Measurements from ENCODE around the gene CEPT1.

The CEPT1 gene

GRCh38 chr1:111205714-111206050 is 65.7 kb downstream of the CEPT1 start:
- TF ChIP-seq ELF4 (IDR thresholded peaks at IDR 0.05): no peak
- POLR2A ChIA-PET: no interaction called here
- DNase-seq (ENCODE audit: extremely low spot score): no peak
- CTCF ChIA-PET: no interaction called here

- no peak for DNase-seq (ENCODE audit: extremely low spot score)
- CTCF ChIA-PET: no interaction called here
Observed at GRCh38 chr1:111208921-111209320, 68.9 kb downstream of the CEPT1 start.

GRCh38 chr1:111209622-111210021 is 69.6 kb downstream of the CEPT1 start:
- POLR2A ChIA-PET: no interaction called here
- TF ChIP-seq L3MBTL2 (conservative IDR thresholded peaks at IDR 0.05): no peak
- no peak for TF ChIP-seq PKNOX1 (IDR thresholded peaks at IDR 0.05)
- TF ChIP-seq NFRKB (IDR thresholded peaks at IDR 0.05): no peak
- no peak for TF ChIP-seq ARNT (IDR thresholded peaks at IDR 0.05)
- TF ChIP-seq TARDBP (IDR thresholded peaks at IDR 0.05): no peak
- no peak for TF ChIP-seq ELF4 (IDR thresholded peaks at IDR 0.05)
- no peak for TF ChIP-seq HDGF (IDR thresholded peaks at IDR 0.05; ENCODE audit: borderline replicate concordance)
- no peak for TF ChIP-seq LEF1 (IDR thresholded peaks at IDR 0.05; ENCODE audit: borderline replicate concordance)
- no peak for TF ChIP-seq SUZ12 (IDR thresholded peaks at IDR 0.05)
- TF ChIP-seq ZNF384 (IDR thresholded peaks at IDR 0.05): no peak
- no peak for TF ChIP-seq FOXA1 (IDR thresholded peaks at IDR 0.05)
- no peak for TF ChIP-seq BHLHE40 (IDR thresholded peaks at IDR 0.05; ENCODE audit: borderline replicate concordance)
- TF ChIP-seq FOXM1 (IDR thresholded peaks at IDR 0.05; ENCODE audit: borderline replicate concordance): no peak
- TF ChIP-seq SP1 (IDR thresholded peaks at IDR 0.05): no peak
- no peak for TF ChIP-seq CTBP1 (IDR thresholded peaks at IDR 0.05; ENCODE audit: borderline replicate concordance)
- no peak for TF ChIP-seq FOXK2 (IDR thresholded peaks at IDR 0.05)
- CTCF ChIA-PET: no interaction called here
- no peak for DNase-seq (ENCODE audit: extremely low spot score)

More at GRCh38 chr1:111208921-111209320, 68.9 kb downstream of the CEPT1 start:
- POLR2A ChIA-PET: no interaction called here
- TF ChIP-seq FOXM1 (IDR thresholded peaks at IDR 0.05; ENCODE audit: borderline replicate concordance): no peak
- TF ChIP-seq TARDBP (IDR thresholded peaks at IDR 0.05): no peak

GRCh38 chr1:111211921-111212320 is 71.9 kb downstream of the CEPT1 start:
- CTCF ChIA-PET: no interaction called here
- TF ChIP-seq FOXA1 (IDR thresholded peaks at IDR 0.05) (no peak), PKNOX1 (IDR thresholded peaks at IDR 0.05) (no peak), ARNT (IDR thresholded peaks at IDR 0.05) (no peak), LEF1 (IDR thresholded peaks at IDR 0.05; ENCODE audit: borderline replicate concordance) (no peak), BHLHE40 (IDR thresholded peaks at IDR 0.05; ENCODE audit: borderline replicate concordance) (no peak), NFRKB (IDR thresholded peaks at IDR 0.05) (no peak), L3MBTL2 (conservative IDR thresholded peaks at IDR 0.05) (no peak), FOXM1 (IDR thresholded peaks at IDR 0.05; ENCODE audit: borderline replicate concordance) (no peak), SUZ12 (IDR thresholded peaks at IDR 0.05) (no peak), CTBP1 (IDR thresholded peaks at IDR 0.05; ENCODE audit: borderline replicate concordance) (no peak), TARDBP (IDR thresholded peaks at IDR 0.05) (no peak), HDGF (IDR thresholded peaks at IDR 0.05; ENCODE audit: borderline replicate concordance) (no peak), SP1 (IDR thresholded peaks at IDR 0.05) (no peak), FOXK2 (IDR thresholded peaks at IDR 0.05) (no peak)
- no peak for DNase-seq (ENCODE audit: extremely low spot score)
- POLR2A ChIA-PET: no interaction called here

- no peak for DNase-seq (ENCODE audit: extremely low spot score)
- TF ChIP-seq FOXA1 (IDR thresholded peaks at IDR 0.05) (no peak), SP1 (IDR thresholded peaks at IDR 0.05) (no peak), HDGF (IDR thresholded peaks at IDR 0.05; ENCODE audit: borderline replicate concordance) (no peak), ZNF384 (IDR thresholded peaks at IDR 0.05) (no peak), TARDBP (IDR thresholded peaks at IDR 0.05) (no peak), L3MBTL2 (conservative IDR thresholded peaks at IDR 0.05) (no peak), CTBP1 (IDR thresholded peaks at IDR 0.05; ENCODE audit: borderline replicate concordance) (no peak), ARNT (IDR thresholded peaks at IDR 0.05) (no peak), BHLHE40 (IDR thresholded peaks at IDR 0.05; ENCODE audit: borderline replicate concordance) (no peak), FOXM1 (IDR thresholded peaks at IDR 0.05; ENCODE audit: borderline replicate concordance) (no peak), NFRKB (IDR thresholded peaks at IDR 0.05) (no peak)
- CTCF ChIA-PET: no interaction called here
- POLR2A ChIA-PET: no interaction called here
Observed at GRCh38 chr1:111212634-111213335, 72.8 kb downstream of the CEPT1 start.

GRCh38 chr1:111213412-111213811 is 73.4 kb downstream of the CEPT1 start:
- no peak for TF ChIP-seq NFRKB (IDR thresholded peaks at IDR 0.05)
- ChIA-PET POLR2A (no interaction called here), CTCF (no interaction called here)
- DNase-seq (ENCODE audit: extremely low spot score): no peak

- TF ChIP-seq BHLHE40 (IDR thresholded peaks at IDR 0.05; ENCODE audit: borderline replicate concordance) (no peak), NFRKB (IDR thresholded peaks at IDR 0.05) (no peak), ZNF384 (IDR thresholded peaks at IDR 0.05) (no peak), FOXK2 (IDR thresholded peaks at IDR 0.05) (no peak), CTBP1 (IDR thresholded peaks at IDR 0.05; ENCODE audit: borderline replicate concordance) (no peak), FOXM1 (IDR thresholded peaks at IDR 0.05; ENCODE audit: borderline replicate concordance) (no peak)
- no peak for DNase-seq (ENCODE audit: extremely low spot score)
- ChIA-PET POLR2A (no interaction called here), CTCF (interaction anchor here (0.7 kb wide), 1 partner anchor 105 kb away, joined by 3 read pairs; no protein-coding TSS in a partner anchor)
Observed at GRCh38 chr1:111214074-111214801, 74.2 kb downstream of the CEPT1 start.
